Mammary epithelial cell (primary cell): ENCODE measurements around the gene SHROOM1.

Source experiments
- EZH2 ChIP-seq: IDR thresholded peaks from 2 replicates; pipeline ENCODE4 v1.6.1; 2012; ENCODE audit warnings: low read length, inconsistent platforms, borderline replicate concordance
- TF ChIP-seq, protein P1 (sequence below), 2 donors: IDR thresholded peaks in 1 of 2; conservative IDR thresholded peaks in 1 of 2; 2 replicates each; pipeline ENCODE4 v1.5.1; 2011 to 2012; ENCODE audit warnings: inconsistent platforms in 2 of 2, low read length in 2 of 2, mild to moderate bottlenecking in 2 of 2, control low read depth in 1 of 2, low read depth in 1 of 2; ENCODE audit not compliant: insufficient read depth in 1 of 2; ENCODE audit errors: extremely low read depth in 1 of 2

DNA sequence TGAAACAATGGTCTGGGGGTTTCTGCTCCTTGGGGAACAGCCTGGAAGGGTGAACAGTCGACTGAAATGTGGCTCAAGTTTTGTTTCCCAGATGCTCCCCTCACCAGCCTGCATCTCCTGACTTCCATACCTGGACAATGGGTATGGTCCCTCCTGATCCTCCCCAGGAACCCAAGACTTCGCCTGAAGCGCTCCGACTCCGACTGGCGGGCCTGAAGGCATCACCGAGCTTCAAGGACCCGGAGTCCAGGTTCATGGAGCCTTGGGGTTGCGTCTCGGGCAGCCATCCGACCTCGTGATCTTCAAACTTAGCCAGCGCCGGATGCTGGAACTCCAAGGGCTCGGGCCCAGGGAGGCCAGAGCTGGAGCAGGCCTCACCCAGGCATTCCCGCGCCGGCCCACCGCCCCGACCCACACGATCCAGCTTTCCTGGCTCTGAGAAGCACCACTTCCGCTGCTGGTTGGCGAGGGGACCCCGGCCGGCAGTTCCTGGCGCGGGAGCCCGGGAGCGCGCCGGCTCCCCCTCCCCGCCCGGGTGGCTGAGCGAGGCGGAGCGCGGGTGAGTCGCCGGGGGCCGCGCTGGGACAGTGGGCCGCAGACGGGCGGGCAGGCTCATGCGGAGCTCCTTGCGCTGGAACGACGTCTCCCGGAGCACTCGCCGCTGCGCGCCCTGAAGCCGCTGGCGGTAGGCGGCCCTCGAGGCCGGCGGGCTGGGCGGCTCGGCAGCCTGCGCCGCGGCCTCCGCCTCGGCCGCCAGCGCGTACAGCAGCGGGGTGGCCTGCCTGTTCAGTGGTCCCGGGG, 5.2 kb downstream of the SHROOM1 start:
- TF ChIP-seq, protein P1, sequence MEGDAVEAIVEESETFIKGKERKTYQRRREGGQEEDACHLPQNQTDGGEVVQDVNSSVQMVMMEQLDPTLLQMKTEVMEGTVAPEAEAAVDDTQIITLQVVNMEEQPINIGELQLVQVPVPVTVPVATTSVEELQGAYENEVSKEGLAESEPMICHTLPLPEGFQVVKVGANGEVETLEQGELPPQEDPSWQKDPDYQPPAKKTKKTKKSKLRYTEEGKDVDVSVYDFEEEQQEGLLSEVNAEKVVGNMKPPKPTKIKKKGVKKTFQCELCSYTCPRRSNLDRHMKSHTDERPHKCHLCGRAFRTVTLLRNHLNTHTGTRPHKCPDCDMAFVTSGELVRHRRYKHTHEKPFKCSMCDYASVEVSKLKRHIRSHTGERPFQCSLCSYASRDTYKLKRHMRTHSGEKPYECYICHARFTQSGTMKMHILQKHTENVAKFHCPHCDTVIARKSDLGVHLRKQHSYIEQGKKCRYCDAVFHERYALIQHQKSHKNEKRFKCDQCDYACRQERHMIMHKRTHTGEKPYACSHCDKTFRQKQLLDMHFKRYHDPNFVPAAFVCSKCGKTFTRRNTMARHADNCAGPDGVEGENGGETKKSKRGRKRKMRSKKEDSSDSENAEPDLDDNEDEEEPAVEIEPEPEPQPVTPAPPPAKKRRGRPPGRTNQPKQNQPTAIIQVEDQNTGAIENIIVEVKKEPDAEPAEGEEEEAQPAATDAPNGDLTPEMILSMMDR (conservative IDR thresholded peaks at IDR 0.05 in 1 of 2, IDR thresholded peaks at IDR 0.05 in 1 of 2; ENCODE audit: extremely low read depth in 1 of 2, insufficient read depth in 1 of 2, low read depth in 1 of 2, low read length in 2 of 2), result no peak
- no peak for TF ChIP-seq EZH2
